SU-DHL-6 (cell line): Measurements from ENCODE around the gene IFNL1.

Experiments
- EZH2phosphoT487 ChIP-seq: fragments of 200-600 bp; sonication (generic), shearing (Covaris generic); conservative IDR thresholded peaks from 2 replicates; pipeline ENCODE4 v1.6.1; 2018; ENCODE audit warnings: mild to moderate bottlenecking, antibody characterized with exemption, low read length, moderate library complexity, mixed read lengths
- TF ChIP-seq, protein P1 (sequence below): fragments of 200-600 bp; sonication (generic); IDR thresholded peaks from one replicate; pipeline ENCODE4 v1.5.1; 2017; ENCODE audit warnings: antibody characterized with exemption, mild to moderate bottlenecking, low read length, moderate library complexity; ENCODE audit not compliant: insufficient read depth, poor library complexity, severe bottlenecking

DNA sequence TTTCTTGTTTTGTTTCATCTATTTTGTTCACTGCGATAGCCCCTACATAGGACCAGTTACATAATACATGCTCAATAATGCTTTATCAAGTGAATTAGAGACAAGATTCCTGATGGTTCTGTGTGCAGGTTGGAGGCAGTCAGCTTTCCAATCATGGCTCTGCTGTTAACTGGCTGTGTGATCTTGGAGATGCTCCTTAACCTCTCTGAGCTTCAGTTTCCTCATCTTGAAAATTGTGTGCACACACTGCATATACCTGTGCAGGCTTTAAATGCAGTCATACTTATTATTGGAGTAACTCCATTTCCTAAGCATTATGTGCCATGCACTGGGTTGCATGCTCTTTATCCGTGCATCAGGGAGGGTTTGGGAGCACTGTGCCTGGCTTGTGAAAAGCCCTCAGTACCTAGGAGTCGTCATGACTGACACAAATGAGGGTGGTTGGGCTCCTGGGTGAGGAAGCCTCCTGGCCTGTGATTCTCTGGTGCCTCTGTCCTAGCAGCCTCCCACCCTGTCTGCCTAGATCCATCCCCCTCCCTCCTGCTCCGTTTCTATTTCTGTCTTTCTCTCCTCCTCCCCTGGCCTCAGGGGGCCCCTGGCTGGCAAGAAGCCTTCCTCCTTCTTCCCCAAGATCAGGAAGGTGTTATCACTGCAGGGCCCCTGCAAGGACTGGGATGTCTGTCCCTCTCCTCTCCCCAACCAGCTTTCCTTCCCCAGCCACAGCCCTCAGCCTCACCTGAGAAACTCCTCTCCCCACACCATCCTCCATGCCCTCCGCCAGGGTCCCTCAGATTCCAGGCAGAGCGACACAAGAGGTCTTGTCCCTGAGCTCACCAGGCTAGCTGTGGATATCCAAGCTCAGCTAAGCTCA, 8.7 kb downstream of the IFNL1 start:
- TF ChIP-seq, protein P1, sequence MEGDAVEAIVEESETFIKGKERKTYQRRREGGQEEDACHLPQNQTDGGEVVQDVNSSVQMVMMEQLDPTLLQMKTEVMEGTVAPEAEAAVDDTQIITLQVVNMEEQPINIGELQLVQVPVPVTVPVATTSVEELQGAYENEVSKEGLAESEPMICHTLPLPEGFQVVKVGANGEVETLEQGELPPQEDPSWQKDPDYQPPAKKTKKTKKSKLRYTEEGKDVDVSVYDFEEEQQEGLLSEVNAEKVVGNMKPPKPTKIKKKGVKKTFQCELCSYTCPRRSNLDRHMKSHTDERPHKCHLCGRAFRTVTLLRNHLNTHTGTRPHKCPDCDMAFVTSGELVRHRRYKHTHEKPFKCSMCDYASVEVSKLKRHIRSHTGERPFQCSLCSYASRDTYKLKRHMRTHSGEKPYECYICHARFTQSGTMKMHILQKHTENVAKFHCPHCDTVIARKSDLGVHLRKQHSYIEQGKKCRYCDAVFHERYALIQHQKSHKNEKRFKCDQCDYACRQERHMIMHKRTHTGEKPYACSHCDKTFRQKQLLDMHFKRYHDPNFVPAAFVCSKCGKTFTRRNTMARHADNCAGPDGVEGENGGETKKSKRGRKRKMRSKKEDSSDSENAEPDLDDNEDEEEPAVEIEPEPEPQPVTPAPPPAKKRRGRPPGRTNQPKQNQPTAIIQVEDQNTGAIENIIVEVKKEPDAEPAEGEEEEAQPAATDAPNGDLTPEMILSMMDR: no peak
- no peak for TF ChIP-seq EZH2phosphoT487
